HEK293 (cell line): ENCODE data around the gene DMKN.

Source experiments
- ATF2 ChIP-seq: fragments of 450-650 bp; formaldehyde crosslinking; IDR thresholded peaks from 2 replicates; pipeline ENCODE4 v1.5.1; 2016; ENCODE audit warnings: missing biosample characterization, missing genetic modification characterization, low read depth
- BCL11A ChIP-seq: fragments of 450-650 bp; formaldehyde crosslinking; IDR thresholded peaks from 2 replicates; pipeline ENCODE4 v1.5.1; 2016; ENCODE audit warnings: low read depth, missing biosample characterization, missing genetic modification characterization
- CTCF ChIP-seq: fragments of 450-650 bp; formaldehyde crosslinking; IDR thresholded peaks from 2 replicates; pipeline ENCODE4 v1.5.1; 2016; ENCODE audit warnings: missing biosample characterization, missing genetic modification characterization
- EGR2 ChIP-seq: fragments of 450-650 bp; formaldehyde crosslinking; IDR thresholded peaks from 2 replicates; pipeline ENCODE4 v1.5.1; 2016; ENCODE audit warnings: low read depth, missing biosample characterization, missing genetic modification characterization
- KLF16 ChIP-seq: fragments of 450-650 bp; formaldehyde crosslinking; IDR thresholded peaks from 2 replicates; pipeline ENCODE4 v1.5.1; 2017; ENCODE audit warnings: missing biosample characterization, missing genetic modification characterization
- TCF7L2 ChIP-seq: IDR thresholded peaks from 2 replicates; pipeline ENCODE4 v1.6.1; 2011; ENCODE audit warnings: low read depth, mild to moderate bottlenecking, inconsistent platforms, low read length, moderate library complexity, borderline replicate concordance
- TSHZ1 ChIP-seq: fragments of 450-650 bp; formaldehyde crosslinking; IDR thresholded peaks from 2 replicates; pipeline ENCODE4 v1.5.1; 2016; ENCODE audit warnings: missing biosample characterization, missing genetic modification characterization, borderline replicate concordance
- ZNF138 ChIP-seq: fragments of 450-650 bp; formaldehyde crosslinking; IDR thresholded peaks from 2 replicates; pipeline ENCODE4 v1.5.1; 2016; ENCODE audit warnings: missing biosample characterization, missing genetic modification characterization, borderline replicate concordance
- ZNF350 ChIP-seq: fragments of 450-650 bp; formaldehyde crosslinking; IDR thresholded peaks from 2 replicates; pipeline ENCODE4 v1.5.0; 2017; ENCODE audit warnings: missing biosample characterization, mild to moderate bottlenecking, missing genetic modification characterization
- ZNF530 ChIP-seq: fragments of 450-650 bp; formaldehyde crosslinking; IDR thresholded peaks from 2 replicates; pipeline ENCODE4 v1.5.1; 2016; ENCODE audit warnings: low read depth, missing biosample characterization, missing genetic modification characterization
- ZNF654 ChIP-seq: fragments of 450-650 bp; formaldehyde crosslinking; IDR thresholded peaks from 2 replicates; pipeline ENCODE4 v1.5.1; 2016; ENCODE audit warnings: low read depth, missing biosample characterization, missing genetic modification characterization
- ZNF768 ChIP-seq: fragments of 450-650 bp; formaldehyde crosslinking; IDR thresholded peaks from 2 replicates; pipeline ENCODE4 v1.5.1; 2018; ENCODE audit warnings: missing biosample characterization, mild to moderate bottlenecking, missing genetic modification characterization
- TF ChIP-seq, protein P1 (sequence below): fragments of 450-650 bp; formaldehyde crosslinking; IDR thresholded peaks from 2 replicates; pipeline ENCODE4 v1.5.1; 2016; ENCODE audit warnings: missing biosample characterization, missing genetic modification characterization

- TF ChIP-seq CTCF (tag by site-specific recombination) = no peak
- no peak for TF ChIP-seq EGR2 (tag by site-specific recombination)
- no peak for TF ChIP-seq ZNF530 (tag by site-specific recombination)
- no peak for TF ChIP-seq ZNF350 (tag by site-specific recombination)
- no peak for TF ChIP-seq KLF16
- TF ChIP-seq TCF7L2 = no peak
- no peak for TF ChIP-seq TSHZ1 (tag by site-specific recombination)
- TF ChIP-seq ZNF768 = no peak
- no peak for TF ChIP-seq ZNF654 (tag by site-specific recombination)
- TF ChIP-seq, protein P1, sequence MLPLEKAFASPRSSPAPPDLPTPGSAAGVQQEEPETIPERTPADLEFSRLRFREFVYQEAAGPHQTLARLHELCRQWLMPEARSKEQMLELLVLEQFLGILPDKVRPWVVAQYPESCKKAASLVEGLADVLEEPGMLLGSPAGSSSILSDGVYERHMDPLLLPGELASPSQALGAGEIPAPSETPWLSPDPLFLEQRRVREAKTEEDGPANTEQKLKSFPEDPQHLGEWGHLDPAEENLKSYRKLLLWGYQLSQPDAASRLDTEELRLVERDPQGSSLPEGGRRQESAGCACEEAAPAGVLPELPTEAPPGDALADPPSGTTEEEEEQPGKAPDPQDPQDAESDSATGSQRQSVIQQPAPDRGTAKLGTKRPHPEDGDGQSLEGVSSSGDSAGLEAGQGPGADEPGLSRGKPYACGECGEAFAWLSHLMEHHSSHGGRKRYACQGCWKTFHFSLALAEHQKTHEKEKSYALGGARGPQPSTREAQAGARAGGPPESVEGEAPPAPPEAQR (tag by site-specific recombination) = no peak
- TF ChIP-seq ATF2 (tag by site-specific recombination) = no peak
- TF ChIP-seq BCL11A (tag by site-specific recombination) = no peak
- TF ChIP-seq ZNF138 (tag by site-specific recombination) = no peak
Observed at GRCh38 chr19:35519291-35519690, 5.8 kb upstream of the DMKN start.
